Fibroblast of pulmonary artery (primary cell): Measurements from ENCODE around the gene TAF4B.
"Not testable (repeated sequence)": the region's sequence is repeated elsewhere in the genome, so short reads cannot be mapped to it uniquely, and the experiment has no call there.

Experiments
- DNase-seq: peaks from one replicate; pipeline ENCODE4 v3.0.0-alpha.2; 2010; ENCODE audit warnings: low read depth
- H3K4me3 ChIP-seq: replicated peaks from 2 replicates; pipeline ENCODE4 v1.5.1; 2011; ENCODE audit warnings: low read depth, mild to moderate bottlenecking, control low read depth, low read length, moderate library complexity
- CTCF ChIP-seq: IDR thresholded peaks from 2 replicates; pipeline ENCODE4 v1.5.1; 2011; ENCODE audit warnings: mild to moderate bottlenecking, control low read depth, low read length, inconsistent platforms; ENCODE audit errors: missing control alignments

TAF4B gene

GRCh38 chr18:26233208-26233607 is 7.0 kb downstream of the TAF4B start:
- no peak for DNase-seq
- no peak for TF ChIP-seq CTCF
- H3K4me3 ChIP-seq: no peak overlapping the region

GRCh38 chr18:26237363-26237762 is 11.1 kb downstream of the TAF4B start:
- not testable (repeated sequence) for H3K4me3 ChIP-seq, DNase-seq

- H3K4me3 ChIP-seq, DNase-seq: not testable (repeated sequence)
Observed at GRCh38 chr18:26238718-26239117, 12.5 kb downstream of the TAF4B start.

DNA sequence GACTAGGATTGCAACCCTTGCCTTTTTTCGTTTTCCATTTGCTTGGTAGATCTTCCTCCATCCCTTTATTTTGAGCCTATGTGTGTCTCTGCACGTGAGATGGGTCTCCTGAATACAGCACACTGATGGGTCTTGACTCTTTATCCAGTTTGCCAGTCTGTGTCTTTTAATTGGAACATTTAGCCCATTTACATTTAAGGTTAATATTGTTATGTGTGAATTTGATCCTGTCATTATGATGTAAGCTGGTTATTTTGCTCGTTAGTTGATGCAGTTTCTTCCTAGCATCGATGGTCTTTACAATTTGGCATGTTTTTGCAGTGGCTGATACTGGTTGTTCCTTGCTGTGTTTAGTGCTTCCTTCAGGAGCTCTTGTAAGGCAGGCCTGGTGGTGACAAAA is 16.1 kb downstream of the TAF4B start:
- H3K4me3 ChIP-seq, DNase-seq: not testable (repeated sequence)

- H3K4me3 ChIP-seq: not testable (repeated sequence)
Observed at GRCh38 chr18:26245434-26245833, 19.2 kb downstream of the TAF4B start.

DNA sequence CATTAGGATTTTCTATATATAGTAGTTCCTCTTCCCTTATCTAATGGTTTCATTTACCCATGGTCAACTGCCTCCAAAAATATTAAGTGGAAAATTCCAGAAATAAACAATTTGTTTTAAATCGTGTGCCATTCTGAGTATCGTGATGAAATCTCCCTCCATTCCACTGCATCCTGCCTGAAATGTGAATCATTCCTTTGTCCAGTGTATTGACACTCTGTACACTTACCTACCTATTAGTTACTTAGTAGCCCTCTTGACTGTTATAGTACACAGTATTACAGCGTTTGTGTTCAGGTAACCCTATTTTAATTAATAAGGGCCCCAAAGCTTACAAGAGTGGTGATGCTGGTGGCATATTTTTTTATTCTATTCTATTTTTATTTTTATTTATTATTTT is 26.2 kb downstream of the TAF4B start:
- no peak for TF ChIP-seq CTCF

More at GRCh38 chr18:26245434-26245833, 19.2 kb downstream of the TAF4B start:
- not testable (repeated sequence) for DNase-seq

GRCh38 chr18:26254808-26255207 is 28.6 kb downstream of the TAF4B start:
- not testable (repeated sequence) for H3K4me3 ChIP-seq
- DNase-seq: peak; percentile 8
- peak; percentile 16 for TF ChIP-seq CTCF

More for the DNA sequence above, 26.2 kb downstream of the TAF4B start:
- no peak overlapping the region for H3K4me3 ChIP-seq
- DNase-seq: no peak

- no peak for DNase-seq
- no peak overlapping the region for H3K4me3 ChIP-seq
- no peak for TF ChIP-seq CTCF
Observed at GRCh38 chr18:26255695-26256622, 29.7 kb downstream of the TAF4B start.

- TF ChIP-seq CTCF: no peak
- no peak overlapping the region for H3K4me3 ChIP-seq
- DNase-seq: no peak
Observed at GRCh38 chr18:26258711-26259110, 32.5 kb downstream of the TAF4B start.

DNA sequence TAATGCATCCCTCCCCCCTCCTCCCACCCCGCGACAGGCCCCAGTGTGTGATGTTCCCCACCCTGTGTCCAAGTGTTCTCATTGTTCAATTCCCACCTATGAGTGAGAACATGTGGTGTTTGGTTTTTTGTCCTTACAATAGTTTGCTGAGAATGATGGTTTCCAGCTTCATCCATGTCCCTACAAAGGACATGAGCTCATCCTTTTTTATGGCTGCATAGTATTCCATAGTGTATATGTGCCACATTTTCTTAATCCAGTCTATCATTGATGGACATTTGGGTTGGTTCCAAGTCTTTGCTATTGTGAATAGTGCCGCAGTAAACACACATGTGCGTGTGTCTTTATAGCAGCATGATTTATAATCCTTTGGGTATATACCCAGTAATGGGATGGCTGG is 33.2 kb downstream of the TAF4B start:
- DNase-seq, H3K4me3 ChIP-seq: not testable (repeated sequence)
